Stomach (tissue), 9 donors: Measurements from ENCODE around the gene FGF6. TPM values are rescaled to one million over a fixed set of nuclear protein-coding genes. Genes with fewer than 3 reads are reported as not detected.

Experiments
- DNase-seq, 2 donors: peaks; one replicate each; pipeline versions ENCODE4 v3.0.0 to v3.0.0-alpha.2; 2013 to 2019
- H3K27ac ChIP-seq, 5 donors: fragments of 200-600 bp in 4 of 5; sonication (generic) in 4 of 5; one replicate each; pipeline ENCODE4 v1.5.1; 2013 to 2019; ENCODE audit warnings: mild to moderate bottlenecking in 1 of 5, moderate library complexity in 1 of 5
- H3K27me3 ChIP-seq, 3 donors: fragments of 200-600 bp; sonication (generic); one replicate each; pipeline ENCODE4 v1.5.1; 2017 to 2019; ENCODE audit warnings: mixed run types in 1 of 3
- H3K36me3 ChIP-seq, 4 donors: fragments of 200-600 bp; sonication (generic); 1 replicate in 3 of 4; 2 replicates in 1 of 4; pipeline ENCODE4 v1.5.1; 2016 to 2019
- H3K4me1 ChIP-seq, 4 donors: fragments of 200-600 bp; sonication (generic); one replicate each; pipeline ENCODE4 v1.5.1; 2016 to 2019
- H3K4me3 ChIP-seq, 4 donors: fragments of 200-600 bp; sonication (generic) in 3 of 4; one replicate each; pipeline ENCODE4 v1.5.1; 2016 to 2019; ENCODE audit warnings: mild to moderate bottlenecking in 1 of 4
- H3K9me3 ChIP-seq, 4 donors: fragments of 200-600 bp; sonication (generic); one replicate each; pipeline ENCODE4 v1.5.1; 2016 to 2019
- EP300 ChIP-seq: sonication (generic); formaldehyde crosslinking; IDR thresholded peaks from one replicate; pipeline ENCODE4 v1.6.1; 2017; ENCODE audit warnings: antibody characterized with exemption
- POLR2A ChIP-seq, 4 donors: fragments of 450-650 bp; IDR thresholded peaks; one replicate each; pipeline ENCODE4 v1.6.1; 2016; ENCODE audit warnings: antibody characterized with exemption in 4 of 4, control low read depth in 2 of 4, mild to moderate bottlenecking in 1 of 4, moderate library complexity in 1 of 4
- POLR2AphosphoS5 ChIP-seq, 3 donors: sonication (generic); formaldehyde crosslinking; IDR thresholded peaks; one replicate each; pipeline ENCODE4 v1.6.1; 2016; ENCODE audit warnings: antibody characterized with exemption in 3 of 3
- WGBS, 5 donors: extraction: QIAGEN DNeasy Blood & Tissue Kit in 3 of 5; methylation state at CpG; one replicate each; pipeline versions ENCODE4 v1.1.5 to v1.1.7; 2013 to 2018; 5-methylcytosine and 5-hydroxymethylcytosine counted together
- intact Hi-C: fragments of 100-400 bp; cut with DNase I; formaldehyde crosslinking; loops from one replicate; pipeline ENCODE4 v1.15.1; 2023; ENCODE audit warnings: low total_unique reads
- polyA plus RNA-seq, 3 donors: library from polyadenylated mRNA; stranded (reverse); fragments of 200-250 nt; gene quantifications; one replicate each; pipeline ENCODE4 v1.2.3, GENCODE V29; 2013
- total RNA-seq, 5 donors: library from RNA; depleted of rRNA; stranded (reverse); fragments of >200 nt; gene quantifications; one replicate each; pipeline versions ENCODE4 v1.1.0 to v1.2.3, GENCODE V29; 2014 to 2016
- TF ChIP-seq, protein P1 (sequence below), 7 experiments: fragments of 450-650 bp in 4 of 7; fragments of 200-600 bp in 3 of 7; sonication (generic) in 3 of 7; IDR thresholded peaks; one replicate each; pipeline ENCODE4 v1.5.1; 2016 to 2019; ENCODE audit warnings: antibody characterized with exemption in 7 of 7, control low read depth in 2 of 7, mild to moderate bottlenecking in 1 of 7
- donor health status: healthy with polysubstance abuse.
- donor health status: Bipolar disorder and iron deficiency.
- donor health status: healthy.

FGF6 gene
- total and polyA plus RNA-seq, 8 donors = not detected

DNA sequence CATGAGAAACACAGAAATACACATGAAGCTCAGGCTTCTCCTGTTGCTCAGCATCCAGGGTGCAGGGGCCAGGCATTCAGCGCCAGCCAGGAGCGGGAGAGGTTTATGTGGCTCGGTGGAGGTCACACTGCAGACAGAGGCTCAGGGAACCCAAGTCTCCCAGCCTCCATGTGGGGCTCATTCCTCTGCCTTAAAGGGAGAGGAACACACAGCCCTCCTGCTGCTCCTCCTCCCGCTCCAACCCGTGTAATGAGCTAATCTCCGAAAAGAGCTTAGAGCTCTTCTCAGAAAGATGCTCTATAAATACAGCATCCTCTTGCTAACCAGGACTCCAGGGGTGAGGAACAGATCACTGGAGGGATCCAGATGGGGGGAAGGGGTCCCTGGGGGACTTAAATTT, 28.2 kb downstream of the FGF6 start:
- no peaks in the 10 kb centered on the region for H3K36me3 ChIP-seq
- peak overlapping the region in 3 of 5 donors; percentile 33 to 66 (median 66) for H3K27ac ChIP-seq
- H3K27me3 ChIP-seq = peaks cover 0 to 39% (median 20%) of the 10 kb centered on the region in 3 donors
- H3K9me3 ChIP-seq = no peaks in the 10 kb centered on the region
- no peak overlapping the region for H3K4me3 ChIP-seq
- peak in 1 of 2 donors; percentile 58 for DNase-seq
- intact Hi-C loops = no loop called here
- peaks cover 0 to 5% (median 0%) of the 10 kb centered on the region in 4 donors for H3K4me1 ChIP-seq
- 31 to 53% (median 48%) methylated on average over 6 of the region's 6 CpGs for WGBS, 5 donors
- no peak for TF ChIP-seq POLR2A (IDR thresholded peaks at IDR 0.05)
- TF ChIP-seq EP300 = no peak
- TF ChIP-seq POLR2AphosphoS5 (IDR thresholded peaks at IDR 0.05) = no peak
- TF ChIP-seq, protein P1, sequence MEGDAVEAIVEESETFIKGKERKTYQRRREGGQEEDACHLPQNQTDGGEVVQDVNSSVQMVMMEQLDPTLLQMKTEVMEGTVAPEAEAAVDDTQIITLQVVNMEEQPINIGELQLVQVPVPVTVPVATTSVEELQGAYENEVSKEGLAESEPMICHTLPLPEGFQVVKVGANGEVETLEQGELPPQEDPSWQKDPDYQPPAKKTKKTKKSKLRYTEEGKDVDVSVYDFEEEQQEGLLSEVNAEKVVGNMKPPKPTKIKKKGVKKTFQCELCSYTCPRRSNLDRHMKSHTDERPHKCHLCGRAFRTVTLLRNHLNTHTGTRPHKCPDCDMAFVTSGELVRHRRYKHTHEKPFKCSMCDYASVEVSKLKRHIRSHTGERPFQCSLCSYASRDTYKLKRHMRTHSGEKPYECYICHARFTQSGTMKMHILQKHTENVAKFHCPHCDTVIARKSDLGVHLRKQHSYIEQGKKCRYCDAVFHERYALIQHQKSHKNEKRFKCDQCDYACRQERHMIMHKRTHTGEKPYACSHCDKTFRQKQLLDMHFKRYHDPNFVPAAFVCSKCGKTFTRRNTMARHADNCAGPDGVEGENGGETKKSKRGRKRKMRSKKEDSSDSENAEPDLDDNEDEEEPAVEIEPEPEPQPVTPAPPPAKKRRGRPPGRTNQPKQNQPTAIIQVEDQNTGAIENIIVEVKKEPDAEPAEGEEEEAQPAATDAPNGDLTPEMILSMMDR (IDR thresholded peaks at IDR 0.05) = no peak

DNA sequence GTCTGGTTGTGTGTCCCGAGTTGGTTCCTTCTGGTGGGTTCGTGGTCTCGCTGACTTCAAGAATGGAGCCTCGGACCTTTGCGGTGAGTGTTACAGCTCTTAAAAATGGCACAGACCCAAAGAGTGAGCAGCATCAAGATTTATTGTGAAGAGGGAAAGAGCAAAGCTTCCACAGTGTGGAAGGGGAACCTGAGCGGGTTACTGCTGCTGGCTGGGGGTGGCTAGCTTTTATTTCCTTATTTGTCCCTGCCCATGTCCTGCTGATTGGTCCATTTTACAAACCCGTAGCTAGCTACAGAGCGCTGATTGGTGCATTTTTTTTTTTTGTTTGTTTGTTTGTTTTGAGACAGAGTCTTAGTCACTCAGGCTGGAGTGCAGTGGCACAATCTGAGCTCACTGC, 29.3 kb downstream of the FGF6 start:
- Histone ChIP-seq H3K36me3 (no peaks in the 10 kb centered on the region), H3K9me3 (no peaks in the 10 kb centered on the region), H3K4me3 (no peak overlapping the region), H3K27me3 (peaks cover 0 to 39% (median 20%) of the 10 kb centered on the region in 3 donors), H3K27ac (no peak overlapping the region), H3K4me1 (peaks cover 0 to 5% (median 0%) of the 10 kb centered on the region in 4 donors)
- 75 to 92% (median 89%) methylated on average over 8 of the region's 8 CpGs for WGBS, 5 donors
- TF ChIP-seq POLR2AphosphoS5 (IDR thresholded peaks at IDR 0.05) (no peak), EP300 (no peak), POLR2A (IDR thresholded peaks at IDR 0.05) (no peak)
- TF ChIP-seq, protein P1 (IDR thresholded peaks at IDR 0.05) = no peak
- intact Hi-C loops = no loop called here
- no peak for DNase-seq

DNA sequence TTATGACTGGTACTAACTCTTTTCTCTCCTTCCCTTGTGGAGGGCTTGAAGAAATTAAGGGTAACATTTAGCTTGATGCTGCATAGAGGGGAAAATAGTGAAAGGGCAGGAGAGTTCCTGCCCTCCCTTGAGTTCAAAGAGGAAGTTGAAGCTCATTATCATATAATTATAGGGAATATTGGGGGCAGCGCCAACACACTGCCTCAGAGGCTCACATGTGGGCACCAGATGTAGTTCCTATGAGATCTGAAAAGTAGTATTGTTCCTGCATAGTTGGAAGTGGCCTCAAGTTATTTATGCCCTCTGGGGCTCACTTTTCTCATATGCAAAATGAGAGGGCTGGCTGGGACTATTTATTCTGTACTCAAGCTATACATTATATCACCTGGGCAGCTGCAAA, 33.1 kb downstream of the FGF6 start:
- TF ChIP-seq, protein P1 (IDR thresholded peaks at IDR 0.05) = no peak
- TF ChIP-seq POLR2AphosphoS5 (IDR thresholded peaks at IDR 0.05) (no peak), POLR2A (IDR thresholded peaks at IDR 0.05) (no peak), EP300 (no peak)
- Histone ChIP-seq H3K4me3 (no peak overlapping the region), H3K27ac (no peak overlapping the region), H3K27me3 (peaks cover 0 to 33% (median 16%) of the 10 kb centered on the region in 3 donors), H3K4me1 (peaks cover 0 to 5% (median 0%) of the 10 kb centered on the region in 4 donors), H3K9me3 (no peaks in the 10 kb centered on the region), H3K36me3 (no peaks in the 10 kb centered on the region)
- intact Hi-C loops = no loop called here
- no peak for DNase-seq
- WGBS, 5 donors = 67 to 95% (median 80%) methylated on average over 1 of the region's 1 CpG

DNA sequence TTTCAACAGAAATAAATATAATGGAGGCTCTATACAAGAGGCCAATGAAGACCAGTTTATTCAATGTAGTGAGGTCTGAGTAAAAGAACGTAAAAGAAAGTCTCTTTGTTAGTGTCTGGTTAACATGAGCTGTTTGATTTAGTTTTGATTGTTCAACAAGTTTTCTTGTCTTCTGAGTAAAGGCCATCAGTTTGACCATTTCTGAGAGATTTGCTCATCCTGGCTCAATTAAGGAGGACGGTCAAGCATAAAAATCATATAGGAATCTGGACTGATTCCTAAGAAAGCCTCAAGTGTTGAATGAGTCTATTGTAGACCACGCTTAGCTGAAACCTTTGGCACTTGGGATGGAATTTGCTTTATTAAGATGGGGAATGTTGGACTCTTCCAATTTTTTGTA, 33.6 kb downstream of the FGF6 start:
- Histone ChIP-seq H3K9me3 (no peaks in the 10 kb centered on the region), H3K27ac (no peak overlapping the region), H3K4me1 (peaks cover 0 to 5% (median 0%) of the 10 kb centered on the region in 4 donors), H3K4me3 (no peak overlapping the region), H3K27me3 (peaks cover 0 to 29% (median 12%) of the 10 kb centered on the region in 3 donors), H3K36me3 (no peaks in the 10 kb centered on the region)
- TF ChIP-seq, protein P1 (IDR thresholded peaks at IDR 0.05) = no peak
- TF ChIP-seq POLR2A (IDR thresholded peaks at IDR 0.05) (no peak), POLR2AphosphoS5 (IDR thresholded peaks at IDR 0.05) (no peak), EP300 (no peak)
- WGBS, 5 donors = 72 to 85% (median 80%) methylated on average over 3 of the region's 3 CpGs
- intact Hi-C loops = no loop called here
- no peak for DNase-seq
